HAP-1 (cell line): ENCODE measurements around the gene RRM2.
"Not testable (repeated sequence)": the region's sequence is repeated elsewhere in the genome, so short reads cannot be mapped to it uniquely, and the experiment has no call there.

ENCODE experiments used
- DNase-seq, 2 experiments: peaks; one replicate each; pipeline ENCODE4 v3.0.0-alpha.2; 2016 to 2020; ENCODE audit warnings: low spot score in 2 of 2
- H3K27me3 ChIP-seq: fragments of 250-450 bp; sonication (Bioruptor Pico); 2 replicates; pipeline ENCODE4 v1.5.1; 2020; ENCODE audit warnings: low read depth, mild to moderate bottlenecking, moderate library complexity
- H3K36me3 ChIP-seq: fragments of 250-450 bp; sonication (Bioruptor Pico); replicated peaks from 2 replicates; pipeline ENCODE4 v1.5.1; 2020; ENCODE audit warnings: mild to moderate bottlenecking
- H3K4me1 ChIP-seq: fragments of 250-450 bp; sonication (Bioruptor Pico); 2 replicates; pipeline ENCODE4 v1.5.1; 2020; ENCODE audit warnings: mild to moderate bottlenecking
- H3K4me3 ChIP-seq: fragments of 250-450 bp; sonication (Bioruptor Pico); 2 replicates; pipeline ENCODE4 v1.5.1; 2020; ENCODE audit warnings: mild to moderate bottlenecking, moderate library complexity
- H3K9me3 ChIP-seq: fragments of 250-450 bp; sonication (Bioruptor Pico); 2 replicates; pipeline ENCODE4 v1.5.1; 2020; ENCODE audit warnings: mild to moderate bottlenecking, moderate library complexity
- in situ Hi-C: fragments of 300-500 bp; cut with MboI; formaldehyde crosslinking; loops from 3 replicates; pipeline ENCODE4 v1.14.3; 2020; ENCODE audit warnings: low sequenced_read_pairs, inconsistent platforms, mixed read lengths

The RRM2 gene

GRCh38 chr2:10144771-10145518, 22.4 kb downstream of the RRM2 start:
- no peak overlapping the region for H3K4me3 ChIP-seq
- H3K4me1 ChIP-seq = no peaks in the 10 kb centered on the region
- in situ Hi-C loops = loop anchor here (10.0 kb wide), 1 partner anchor 270 kb away; no protein-coding TSS in a partner anchor
- H3K9me3 ChIP-seq = no peaks in the 10 kb centered on the region
- DNase-seq = no peak
- H3K36me3 ChIP-seq = peaks cover 43% of the 10 kb centered on the region
- no peaks in the 10 kb centered on the region for H3K27me3 ChIP-seq

DNA sequence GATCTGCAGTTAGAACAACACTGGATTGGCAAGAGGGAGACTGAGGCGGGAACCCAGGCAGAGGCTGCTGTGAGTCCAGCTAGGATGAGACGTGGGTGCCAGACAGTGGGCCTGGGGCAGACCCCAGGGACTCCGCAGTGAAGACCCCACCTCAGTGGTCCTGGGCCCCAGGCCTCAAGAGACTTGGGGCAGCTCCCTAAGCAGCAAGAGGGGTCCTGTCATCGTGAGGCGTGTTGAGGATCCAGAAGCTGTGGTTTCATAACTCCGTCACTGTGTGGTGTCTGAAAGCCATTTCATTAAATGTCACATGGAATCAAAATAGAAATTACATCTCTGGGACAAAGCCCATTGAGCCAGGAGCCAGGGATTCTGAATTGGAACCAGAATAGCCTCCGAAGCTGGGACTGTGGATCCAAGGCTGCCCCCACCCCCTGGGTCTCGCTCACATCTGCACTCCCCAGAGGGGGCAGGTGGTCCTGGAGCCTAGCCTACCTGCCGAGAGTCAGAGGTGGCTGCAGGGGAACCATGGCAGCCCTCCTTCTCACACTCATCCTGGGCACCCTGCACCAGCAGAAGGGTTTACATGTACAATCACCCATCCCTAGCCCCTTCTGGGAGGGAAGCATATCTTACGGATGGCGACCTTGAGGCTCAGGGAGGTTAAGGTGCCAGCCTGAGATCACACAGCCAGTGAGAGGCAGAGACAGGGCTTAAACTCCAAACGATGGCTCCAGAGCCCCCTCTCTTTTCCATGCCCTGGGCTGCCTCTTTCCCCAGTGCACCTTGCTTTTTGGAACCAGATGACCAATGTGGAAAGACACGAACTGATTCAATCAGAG, 23.2 kb downstream of the RRM2 start:
- in situ Hi-C loops = loop anchor here (10.0 kb wide), 1 partner anchor 269 kb away; no protein-coding TSS in a partner anchor
- Histone ChIP-seq H3K36me3 (peaks cover 43% of the 10 kb centered on the region), H3K27me3 (no peaks in the 10 kb centered on the region), H3K4me3 (no peak overlapping the region), H3K9me3 (no peaks in the 10 kb centered on the region), H3K4me1 (no peaks in the 10 kb centered on the region)
- DNase-seq = no peak

GRCh38 chr2:10146366-10147005, 23.9 kb downstream of the RRM2 start:
- Histone ChIP-seq H3K36me3 (peaks cover 44% of the 10 kb centered on the region), H3K9me3 (no peaks in the 10 kb centered on the region), H3K27me3 (no peaks in the 10 kb centered on the region), H3K4me3 (no peak overlapping the region), H3K4me1 (no peaks in the 10 kb centered on the region)
- in situ Hi-C loops = loop anchor here (10.0 kb wide), 1 partner anchor 268 kb away; no protein-coding TSS in a partner anchor
- no peak for DNase-seq

- not testable (repeated sequence) for H3K4me1 ChIP-seq, H3K27me3 ChIP-seq, DNase-seq, H3K4me3 ChIP-seq, H3K9me3 ChIP-seq
- peaks cover 40% of the 10 kb centered on the region for H3K36me3 ChIP-seq
- in situ Hi-C loops = loop anchor here (10.0 kb wide), 1 partner anchor 268 kb away; no protein-coding TSS in a partner anchor
Measured at GRCh38 chr2:10147050-10147660, 24.6 kb downstream of the RRM2 start.

DNA sequence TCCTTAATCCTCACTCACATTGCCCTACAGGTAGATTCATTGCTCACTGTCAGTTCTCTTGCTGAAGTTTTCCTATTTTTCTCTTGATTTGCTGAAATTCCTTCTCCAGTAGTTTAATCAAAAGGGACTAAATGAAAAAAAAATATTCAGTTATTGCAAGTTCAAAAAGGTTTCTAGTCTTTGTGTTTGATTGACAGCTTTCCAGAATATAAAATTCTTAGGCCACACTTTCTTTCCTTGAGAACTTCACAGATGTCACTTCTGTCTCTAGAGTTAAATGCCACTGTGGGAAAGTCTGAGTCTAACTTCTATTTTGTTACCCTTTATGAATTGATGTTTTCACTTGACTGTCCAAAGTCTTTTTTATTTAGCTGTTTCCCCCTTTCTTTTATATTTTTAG, 25.7 kb downstream of the RRM2 start:
- H3K4me1 ChIP-seq = no peaks in the 10 kb centered on the region
- DNase-seq = no peak
- H3K36me3 ChIP-seq = peaks cover 29% of the 10 kb centered on the region
- H3K4me3 ChIP-seq = no peak overlapping the region
- no peaks in the 10 kb centered on the region for H3K9me3 ChIP-seq
- in situ Hi-C loops = loop anchor here (10.0 kb wide), 1 partner anchor 267 kb away; no protein-coding TSS in a partner anchor
- no peaks in the 10 kb centered on the region for H3K27me3 ChIP-seq

- in situ Hi-C loops = loop anchor here (10.0 kb wide), 1 partner anchor 265 kb away; no protein-coding TSS in a partner anchor
- Histone ChIP-seq H3K4me1 (no peaks in the 10 kb centered on the region), H3K36me3 (peaks cover 19% of the 10 kb centered on the region), H3K9me3 (no peaks in the 10 kb centered on the region), H3K4me3 (no peak overlapping the region), H3K27me3 (no peaks in the 10 kb centered on the region)
- no peak for DNase-seq
Measured at GRCh38 chr2:10149635-10150034, 27.1 kb downstream of the RRM2 start.

GRCh38 chr2:10150436-10150835, 27.9 kb downstream of the RRM2 start:
- H3K4me1 ChIP-seq = no peaks in the 10 kb centered on the region
- no peaks in the 10 kb centered on the region for H3K9me3 ChIP-seq
- no peak overlapping the region for H3K4me3 ChIP-seq
- H3K27me3 ChIP-seq = no peaks in the 10 kb centered on the region
- H3K36me3 ChIP-seq = peaks cover 16% of the 10 kb centered on the region
- no peak for DNase-seq
- in situ Hi-C loops = no loop called here

GRCh38 chr2:10151462-10151861, 28.9 kb downstream of the RRM2 start:
- no peak for DNase-seq
- H3K9me3 ChIP-seq = no peaks in the 10 kb centered on the region
- no peaks in the 10 kb centered on the region for H3K27me3 ChIP-seq
- in situ Hi-C loops = no loop called here
- H3K36me3 ChIP-seq = peaks cover 15% of the 10 kb centered on the region
- H3K4me3 ChIP-seq = no peak overlapping the region
- H3K4me1 ChIP-seq = no peaks in the 10 kb centered on the region

GRCh38 chr2:10157293-10157692, 34.8 kb downstream of the RRM2 start:
- no peak overlapping the region for H3K4me3 ChIP-seq
- no peak for DNase-seq
- H3K9me3 ChIP-seq = no peaks in the 10 kb centered on the region
- peaks cover 15% of the 10 kb centered on the region; the same call in 1 of the 2 replicates for H3K36me3 ChIP-seq
- in situ Hi-C loops = no loop called here
- H3K27me3 ChIP-seq = no peaks in the 10 kb centered on the region
- H3K4me1 ChIP-seq = no peaks in the 10 kb centered on the region

DNA sequence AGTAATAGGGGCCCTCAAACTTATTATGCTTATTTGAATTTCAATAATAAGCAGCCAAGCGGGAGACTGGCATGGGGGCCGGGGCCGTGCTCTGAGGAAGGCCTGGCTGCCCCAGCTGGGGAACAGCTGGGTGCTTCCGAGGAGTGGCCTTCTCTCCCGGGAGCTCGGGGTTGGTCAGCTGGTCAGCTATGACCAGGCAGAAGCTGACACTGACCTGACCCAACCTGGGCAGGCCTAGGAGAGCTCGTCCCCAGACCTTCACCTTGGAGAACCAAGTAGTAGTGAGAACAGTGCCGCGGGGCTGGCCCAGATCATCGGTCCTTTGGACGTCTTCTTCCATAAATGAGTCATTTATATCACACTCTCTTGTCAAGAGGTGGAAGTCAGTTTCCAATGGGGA, 36.1 kb downstream of the RRM2 start:
- H3K36me3 ChIP-seq = peaks cover 15% of the 10 kb centered on the region

DNA sequence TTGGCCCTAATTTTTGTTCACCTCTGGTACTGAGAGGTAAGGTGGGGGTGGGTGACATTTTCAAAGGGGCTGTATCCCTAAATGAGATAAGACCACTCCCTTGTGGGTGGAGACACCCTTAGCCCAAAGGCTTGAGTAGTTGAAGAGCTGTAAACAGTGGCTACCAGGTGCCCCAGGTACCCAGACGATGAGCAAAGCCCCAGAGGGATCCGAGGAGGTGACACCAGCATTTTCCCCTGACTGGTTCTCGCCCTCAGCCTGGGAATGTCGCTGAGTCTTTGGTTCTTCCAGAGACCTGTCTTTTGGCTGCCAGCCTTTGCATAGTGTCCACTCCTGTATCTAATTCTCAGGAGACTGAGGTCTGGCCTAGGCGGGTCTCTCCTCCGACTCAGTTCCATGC, 36.5 kb downstream of the RRM2 start:
- Histone ChIP-seq H3K4me3 (no peak overlapping the region), H3K27me3 (no peaks in the 10 kb centered on the region), H3K36me3 (peaks cover 15% of the 10 kb centered on the region), H3K4me1 (no peaks in the 10 kb centered on the region), H3K9me3 (no peaks in the 10 kb centered on the region)
- in situ Hi-C loops = no loop called here
- DNase-seq = no peak

More for the DNA sequence above, 36.1 kb downstream of the RRM2 start:
- H3K27me3 ChIP-seq = no peaks in the 10 kb centered on the region
- DNase-seq = no peak
- no peaks in the 10 kb centered on the region for H3K9me3 ChIP-seq
- no peaks in the 10 kb centered on the region for H3K4me1 ChIP-seq
- no peak overlapping the region for H3K4me3 ChIP-seq
- in situ Hi-C loops = no loop called here

- H3K4me3 ChIP-seq = no peak overlapping the region
- in situ Hi-C loops = no loop called here
- DNase-seq = no peak
Measured at GRCh38 chr2:10159581-10160131, 37.1 kb downstream of the RRM2 start.

More at GRCh38 chr2:10159581-10160131, 37.1 kb downstream of the RRM2 start:
- Histone ChIP-seq H3K36me3 (peaks cover 18% of the 10 kb centered on the region), H3K4me1 (no peaks in the 10 kb centered on the region), H3K9me3 (no peaks in the 10 kb centered on the region), H3K27me3 (no peaks in the 10 kb centered on the region)
